Measurements from ENCODE around the gene FIGNL1. TPM values are rescaled to one million over a fixed set of nuclear protein-coding genes. Genes with fewer than 3 reads are reported as not detected.

FIGNL1 gene
- total RNA-seq, 1 donor from 2014 or later, result 69.0 TPM

DNA sequence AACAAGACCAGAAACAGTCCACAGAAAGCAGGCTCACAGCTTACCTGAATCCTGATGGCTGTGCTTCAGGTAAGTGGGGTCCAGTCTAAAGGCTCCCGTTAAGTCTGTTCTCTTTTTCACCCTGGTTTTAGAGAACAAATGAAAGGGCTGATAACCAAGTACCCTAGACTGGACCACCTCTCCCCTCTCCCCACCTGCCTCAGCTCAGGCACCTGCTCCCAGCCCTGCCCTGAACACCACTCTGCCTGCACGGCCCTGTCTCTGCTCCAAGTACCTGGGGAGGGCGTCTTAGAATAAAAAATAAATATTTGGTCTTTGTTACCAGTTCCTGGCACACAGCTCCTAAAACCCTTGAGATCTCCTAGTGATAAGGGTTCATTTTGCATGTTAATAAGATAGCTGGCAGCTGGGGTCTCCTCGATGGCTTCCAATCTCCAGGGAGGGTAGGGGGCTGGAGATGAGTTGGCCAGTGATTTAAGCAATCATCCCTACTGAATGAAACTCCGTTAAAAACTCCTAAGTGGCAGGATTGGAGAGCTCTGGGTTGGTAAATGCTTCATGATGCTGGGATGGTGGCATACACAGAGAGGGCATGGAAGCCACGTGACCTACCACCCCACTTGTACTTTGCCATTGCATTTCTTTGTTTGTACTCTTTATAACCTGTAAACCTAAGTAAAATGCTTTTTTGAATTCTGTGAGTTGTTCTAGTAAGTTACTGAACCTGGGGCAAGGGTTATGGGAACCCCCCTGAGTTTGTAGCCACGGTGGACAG is 29.8 kb upstream of the FIGNL1 start:
- no peaks in the 10 kb centered on the region for H3K79me2 ChIP-seq (ENCODE audit: low read depth)

DNA sequence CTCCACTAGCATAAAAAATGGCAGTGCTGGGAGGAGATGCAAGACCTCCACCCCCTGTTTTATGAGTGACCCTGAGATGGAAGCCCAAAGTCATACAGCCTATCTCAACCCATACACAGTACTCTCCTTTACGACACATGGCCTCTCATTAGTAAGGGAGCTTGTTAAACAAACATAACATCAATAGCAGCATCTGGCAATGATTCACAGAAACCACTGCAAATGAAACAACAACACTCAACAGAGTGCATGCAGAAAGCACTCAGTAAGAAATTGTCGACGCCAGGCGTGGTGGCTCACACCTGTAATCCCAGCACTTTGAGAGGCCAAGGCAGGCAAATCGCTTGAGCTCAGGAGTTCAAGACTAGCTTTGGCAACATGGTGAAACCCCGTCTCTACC is 27.5 kb upstream of the FIGNL1 start:
- no peak overlapping the region for H2AFZ ChIP-seq (replicated peaks)
- H3K79me2 ChIP-seq (ENCODE audit: low read depth), result no peaks in the 10 kb centered on the region
- no peaks in the 10 kb centered on the region for H4K20me1 ChIP-seq (ENCODE audit: low read depth)
- no peaks in the 10 kb centered on the region for H3K27me3 ChIP-seq
- Mint-ChIP-seq H3K4me1 (no peaks in the 10 kb centered on the region), H3K4me3 (no peak overlapping the region), H3K9me3 (no peaks in the 10 kb centered on the region), H3K27me3 (ENCODE audit: insufficient read depth, low read depth) (peaks cover 4% of the 10 kb centered on the region), H3K27ac (no peak overlapping the region), H3K36me3 (no peaks in the 10 kb centered on the region)
- H3K36me3 ChIP-seq, result no peaks in the 10 kb centered on the region
- no peaks in the 10 kb centered on the region for H3K4me1 ChIP-seq
- DNase-seq (ENCODE audit: low spot score), result no peak
- H3K9ac ChIP-seq, result no peak overlapping the region
- H3K4me2 ChIP-seq, result no peak overlapping the region
- TF ChIP-seq, protein P1, sequence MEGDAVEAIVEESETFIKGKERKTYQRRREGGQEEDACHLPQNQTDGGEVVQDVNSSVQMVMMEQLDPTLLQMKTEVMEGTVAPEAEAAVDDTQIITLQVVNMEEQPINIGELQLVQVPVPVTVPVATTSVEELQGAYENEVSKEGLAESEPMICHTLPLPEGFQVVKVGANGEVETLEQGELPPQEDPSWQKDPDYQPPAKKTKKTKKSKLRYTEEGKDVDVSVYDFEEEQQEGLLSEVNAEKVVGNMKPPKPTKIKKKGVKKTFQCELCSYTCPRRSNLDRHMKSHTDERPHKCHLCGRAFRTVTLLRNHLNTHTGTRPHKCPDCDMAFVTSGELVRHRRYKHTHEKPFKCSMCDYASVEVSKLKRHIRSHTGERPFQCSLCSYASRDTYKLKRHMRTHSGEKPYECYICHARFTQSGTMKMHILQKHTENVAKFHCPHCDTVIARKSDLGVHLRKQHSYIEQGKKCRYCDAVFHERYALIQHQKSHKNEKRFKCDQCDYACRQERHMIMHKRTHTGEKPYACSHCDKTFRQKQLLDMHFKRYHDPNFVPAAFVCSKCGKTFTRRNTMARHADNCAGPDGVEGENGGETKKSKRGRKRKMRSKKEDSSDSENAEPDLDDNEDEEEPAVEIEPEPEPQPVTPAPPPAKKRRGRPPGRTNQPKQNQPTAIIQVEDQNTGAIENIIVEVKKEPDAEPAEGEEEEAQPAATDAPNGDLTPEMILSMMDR (IDR thresholded peaks at IDR 0.05), result no peak
- TF ChIP-seq EZH2phosphoT487 (IDR thresholded peaks at IDR 0.05), result no peak
- no peak for TF ChIP-seq EZH2 (IDR thresholded peaks at IDR 0.05)
- H3K4me3 ChIP-seq, result no peak overlapping the region
- H3F3A ChIP-seq (ENCODE audit: low read depth), result no peaks in the 10 kb centered on the region
- no peak overlapping the region for H3K27ac ChIP-seq
- H3K9me3 ChIP-seq (ENCODE audit: low read depth), result no peaks in the 10 kb centered on the region

More for the DNA sequence above, 29.8 kb upstream of the FIGNL1 start:
- Histone ChIP-seq H3K9ac (no peak overlapping the region), H3K27ac (no peak overlapping the region), H3K4me2 (no peak overlapping the region), H2AFZ (replicated peaks) (no peak overlapping the region), H3K4me3 (no peak overlapping the region), H4K20me1 (ENCODE audit: low read depth) (no peaks in the 10 kb centered on the region), H3K4me1 (no peaks in the 10 kb centered on the region), H3F3A (ENCODE audit: low read depth) (no peaks in the 10 kb centered on the region), H3K27me3 (no peaks in the 10 kb centered on the region), H3K36me3 (no peaks in the 10 kb centered on the region), H3K9me3 (ENCODE audit: low read depth) (no peaks in the 10 kb centered on the region)
- Mint-ChIP-seq H3K4me1 (no peaks in the 10 kb centered on the region), H3K27me3 (ENCODE audit: insufficient read depth, low read depth) (peaks cover 2% of the 10 kb centered on the region), H3K4me3 (no peak overlapping the region), H3K36me3 (no peaks in the 10 kb centered on the region), H3K27ac (peak overlapping the region; percentile 23), H3K9me3 (no peaks in the 10 kb centered on the region)
- no peak for DNase-seq (ENCODE audit: low spot score)
- TF ChIP-seq EZH2phosphoT487 (IDR thresholded peaks at IDR 0.05), result no peak
- TF ChIP-seq, protein P1 (IDR thresholded peaks at IDR 0.05), result no peak
- TF ChIP-seq EZH2 (IDR thresholded peaks at IDR 0.05), result no peak

DNA sequence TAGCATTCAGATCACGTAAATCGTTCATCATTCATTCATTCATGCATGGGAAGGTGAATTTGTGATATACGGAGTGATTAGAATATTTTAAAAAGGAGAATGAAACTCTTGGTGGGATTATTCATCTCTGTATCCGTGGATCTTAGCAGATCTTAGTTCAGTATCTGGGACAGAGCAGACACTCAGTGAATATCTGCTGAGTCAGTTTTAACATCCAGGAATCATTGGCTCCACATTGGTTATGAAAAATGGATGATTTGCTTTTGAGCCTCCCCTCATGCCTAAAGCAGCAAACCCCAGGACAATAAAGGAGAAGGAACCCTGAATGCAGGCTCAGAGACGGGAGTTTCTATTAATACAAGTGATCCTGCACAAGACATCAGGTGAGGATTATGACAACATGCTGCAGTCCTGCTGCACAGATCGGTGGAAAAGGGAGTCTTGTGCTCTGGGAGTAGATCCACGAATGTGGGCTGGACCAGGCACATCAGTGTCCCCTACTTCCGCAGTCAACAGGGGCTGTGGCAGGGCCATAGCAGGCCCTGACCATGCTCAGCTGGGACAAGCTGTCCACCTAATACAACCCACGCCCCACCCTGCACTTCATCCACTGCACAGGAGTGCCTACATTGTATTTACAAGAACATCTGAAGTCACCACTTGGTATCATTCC is 26.9 kb upstream of the FIGNL1 start:
- no peaks in the 10 kb centered on the region for H3K27me3 ChIP-seq
- no peak overlapping the region for H3K4me2 ChIP-seq
- H3K79me2 ChIP-seq (ENCODE audit: low read depth), result no peaks in the 10 kb centered on the region
- no peaks in the 10 kb centered on the region for H3F3A ChIP-seq (ENCODE audit: low read depth)
- no peaks in the 10 kb centered on the region for H4K20me1 ChIP-seq (ENCODE audit: low read depth)
- Mint-ChIP-seq H3K36me3 (no peaks in the 10 kb centered on the region), H3K4me3 (no peak overlapping the region), H3K4me1 (no peaks in the 10 kb centered on the region), H3K9me3 (no peaks in the 10 kb centered on the region), H3K27me3 (ENCODE audit: insufficient read depth, low read depth) (peaks cover 4% of the 10 kb centered on the region), H3K27ac (no peak overlapping the region)
- no peak overlapping the region for H3K4me3 ChIP-seq
- no peaks in the 10 kb centered on the region for H3K9me3 ChIP-seq (ENCODE audit: low read depth)
- no peak overlapping the region for H3K9ac ChIP-seq
- DNase-seq (ENCODE audit: low spot score), result no peak
- H3K36me3 ChIP-seq, result no peaks in the 10 kb centered on the region
- TF ChIP-seq, protein P1 (IDR thresholded peaks at IDR 0.05), result no peak
- TF ChIP-seq EZH2 (IDR thresholded peaks at IDR 0.05) (no peak), EZH2phosphoT487 (IDR thresholded peaks at IDR 0.05) (no peak)
- no peaks in the 10 kb centered on the region for H3K4me1 ChIP-seq
- H2AFZ ChIP-seq (replicated peaks), result no peak overlapping the region
- no peak overlapping the region for H3K27ac ChIP-seq
